Camera-type eye (tissue), 1 donor: ENCODE measurements around the gene ZNF267. TPM values are rescaled to one million over a fixed set of nuclear protein-coding genes. Genes with fewer than 3 reads are reported as not detected.

Source experiments
- total RNA-seq: library from RNA; depleted of rRNA; stranded (reverse); fragments of >200 nt; gene quantifications from one replicate; pipeline ENCODE4 v1.2.3, GENCODE V29; 2014

ZNF267 gene
- total RNA-seq: 13.1 TPM

GRCh38 chr16:31873556-31874365, at the start of gene ZNF267:
ZNF267 (plus strand) TSS chr16:31873807; CDS start chr16:31873967, 160 bp downstream.

